ENCODE measurements around the gene TBCA. TPM values are rescaled to one million over a fixed set of nuclear protein-coding genes. Genes with fewer than 3 reads are reported as not detected.

The TBCA gene
- total and polyA plus RNA-seq, 12 donors = 184 to 595 (median 288) TPM

DNA sequence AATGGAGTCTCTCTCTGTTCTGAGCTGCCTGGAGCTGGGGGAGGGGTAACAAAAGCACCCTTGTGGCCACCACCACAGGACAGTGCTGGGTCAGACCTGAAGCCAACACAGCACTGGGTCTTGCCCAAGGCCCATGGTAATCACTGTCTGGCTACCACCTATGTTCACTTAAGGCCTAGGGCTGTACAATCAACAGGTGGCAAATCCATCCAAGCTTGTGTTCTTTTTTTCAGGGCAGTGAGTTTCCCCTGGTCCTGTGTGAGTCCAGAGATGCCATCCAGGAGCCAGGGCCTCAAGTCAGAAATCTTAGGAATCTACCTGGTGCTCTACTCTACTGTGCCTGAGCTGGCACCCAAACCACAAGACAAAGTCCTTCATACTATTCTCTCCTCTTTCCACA, 117.5 kb downstream of the TBCA start:
- no peak for DNase-seq
- H3K4me3 ChIP-seq = no peak overlapping the region

GRCh38 chr5:77651343-77651742, 124.8 kb downstream of the TBCA start:
- WGBS, 4 donors = 43 to 51% (median 47%) methylated on average over 2 of the region's 2 CpGs
- Histone ChIP-seq H3K36me3 (replicated peaks in 1 of 2) (no peaks in the 10 kb centered on the region), H3K9me3 (replicated peaks in 1 of 3) (no peaks in the 10 kb centered on the region), H3K4me3 (no peak overlapping the region), H3K27ac (no peak overlapping the region), H3K4me1 (replicated peaks in 1 of 2) (no peaks in the 10 kb centered on the region), H3K27me3 (no peaks in the 10 kb centered on the region)
- DNase-seq = no peak
- TF ChIP-seq POLR2A (IDR thresholded peaks at IDR 0.05) = no peak
- TF ChIP-seq, protein P1, sequence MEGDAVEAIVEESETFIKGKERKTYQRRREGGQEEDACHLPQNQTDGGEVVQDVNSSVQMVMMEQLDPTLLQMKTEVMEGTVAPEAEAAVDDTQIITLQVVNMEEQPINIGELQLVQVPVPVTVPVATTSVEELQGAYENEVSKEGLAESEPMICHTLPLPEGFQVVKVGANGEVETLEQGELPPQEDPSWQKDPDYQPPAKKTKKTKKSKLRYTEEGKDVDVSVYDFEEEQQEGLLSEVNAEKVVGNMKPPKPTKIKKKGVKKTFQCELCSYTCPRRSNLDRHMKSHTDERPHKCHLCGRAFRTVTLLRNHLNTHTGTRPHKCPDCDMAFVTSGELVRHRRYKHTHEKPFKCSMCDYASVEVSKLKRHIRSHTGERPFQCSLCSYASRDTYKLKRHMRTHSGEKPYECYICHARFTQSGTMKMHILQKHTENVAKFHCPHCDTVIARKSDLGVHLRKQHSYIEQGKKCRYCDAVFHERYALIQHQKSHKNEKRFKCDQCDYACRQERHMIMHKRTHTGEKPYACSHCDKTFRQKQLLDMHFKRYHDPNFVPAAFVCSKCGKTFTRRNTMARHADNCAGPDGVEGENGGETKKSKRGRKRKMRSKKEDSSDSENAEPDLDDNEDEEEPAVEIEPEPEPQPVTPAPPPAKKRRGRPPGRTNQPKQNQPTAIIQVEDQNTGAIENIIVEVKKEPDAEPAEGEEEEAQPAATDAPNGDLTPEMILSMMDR (IDR thresholded peaks at IDR 0.05) = no peak
- intact Hi-C loops (cut with DNase I) = no loop called here

More for the DNA sequence above, 117.5 kb downstream of the TBCA start:
- TF ChIP-seq, protein P1 (IDR thresholded peaks at IDR 0.05) = no peak
- TF ChIP-seq POLR2A (IDR thresholded peaks at IDR 0.05) = no peak
- Histone ChIP-seq H3K27me3 (no peaks in the 10 kb centered on the region), H3K36me3 (replicated peaks in 1 of 2) (no peaks in the 10 kb centered on the region), H3K27ac (no peak overlapping the region), H3K9me3 (replicated peaks in 1 of 3) (peaks cover 0 to 4% (median 0%) of the 10 kb centered on the region in 3 donors), H3K4me1 (replicated peaks in 1 of 2) (no peaks in the 10 kb centered on the region)
- intact Hi-C loops (cut with DNase I) = no loop called here

GRCh38 chr5:77650686-77651085, 125.5 kb downstream of the TBCA start:
- peaks cover 6% of the 10 kb centered on the region for H3K27me3 ChIP-seq
- no peaks in the 10 kb centered on the region for H3K4me1 ChIP-seq (replicated peaks in 1 of 2)
- WGBS, 4 donors = 44 to 78% (median 67%) methylated on average over 1 of the region's 1 CpG
- intact Hi-C loops (cut with DNase I) = no loop called here
- no peak overlapping the region for H3K4me3 ChIP-seq
- no peak overlapping the region for H3K27ac ChIP-seq
- H3K36me3 ChIP-seq (replicated peaks in 1 of 2) = no peaks in the 10 kb centered on the region
- H3K9me3 ChIP-seq (replicated peaks in 1 of 3) = no peaks in the 10 kb centered on the region
- DNase-seq = no peak
- TF ChIP-seq, protein P1 (IDR thresholded peaks at IDR 0.05) = no peak
- no peak for TF ChIP-seq POLR2A (IDR thresholded peaks at IDR 0.05)

DNA sequence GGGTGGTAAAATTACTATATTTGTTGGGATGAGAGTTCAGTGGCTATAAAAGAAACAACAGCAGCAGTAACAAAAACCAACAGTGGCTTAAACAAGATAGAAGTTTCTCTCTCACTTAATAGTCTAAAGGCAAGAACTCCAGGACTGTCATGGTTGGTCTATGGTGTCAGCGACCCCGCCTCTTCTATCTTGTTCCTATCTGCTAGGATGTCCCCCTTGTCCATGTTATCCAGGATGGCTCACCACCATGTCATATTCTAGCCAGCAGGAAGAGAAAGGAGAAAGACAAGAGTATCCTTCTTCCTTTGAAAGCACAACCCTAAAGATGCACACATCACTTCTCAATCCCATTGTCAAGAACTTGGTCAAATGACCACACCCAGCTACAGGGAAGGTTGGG, 126.4 kb downstream of the TBCA start:
- H3K27me3 ChIP-seq = peaks cover 11% of the 10 kb centered on the region
- intact Hi-C loops (cut with DNase I) = loop anchor here (10.0 kb wide), 2 partner anchors 135 to 355 kb away; no protein-coding TSS in a partner anchor

More for the DNA sequence above, 126.4 kb downstream of the TBCA start:
- no peak for DNase-seq
- WGBS, 4 donors = 76 to 100% (median 97%) methylated on average over 2 of the region's 2 CpGs
- Histone ChIP-seq H3K36me3 (replicated peaks in 1 of 2) (no peaks in the 10 kb centered on the region), H3K27ac (no peak overlapping the region), H3K9me3 (replicated peaks in 1 of 3) (no peaks in the 10 kb centered on the region), H3K4me1 (replicated peaks in 1 of 2) (peaks cover 0 to 2% of the 10 kb centered on the region in 2 donors), H3K4me3 (no peak overlapping the region)
- TF ChIP-seq POLR2A (IDR thresholded peaks at IDR 0.05) = no peak
- TF ChIP-seq, protein P1 (IDR thresholded peaks at IDR 0.05) = no peak

Measured in adrenal gland (tissue), 12 donors.